ENCODE results near the gene TOLLIP. TPM values are rescaled to one million over a fixed set of nuclear protein-coding genes. Genes with fewer than 3 reads are reported as not detected.

The TOLLIP gene
- polyA plus RNA-seq, 1 donor from 2014 or later = 32.2 TPM

DNA sequence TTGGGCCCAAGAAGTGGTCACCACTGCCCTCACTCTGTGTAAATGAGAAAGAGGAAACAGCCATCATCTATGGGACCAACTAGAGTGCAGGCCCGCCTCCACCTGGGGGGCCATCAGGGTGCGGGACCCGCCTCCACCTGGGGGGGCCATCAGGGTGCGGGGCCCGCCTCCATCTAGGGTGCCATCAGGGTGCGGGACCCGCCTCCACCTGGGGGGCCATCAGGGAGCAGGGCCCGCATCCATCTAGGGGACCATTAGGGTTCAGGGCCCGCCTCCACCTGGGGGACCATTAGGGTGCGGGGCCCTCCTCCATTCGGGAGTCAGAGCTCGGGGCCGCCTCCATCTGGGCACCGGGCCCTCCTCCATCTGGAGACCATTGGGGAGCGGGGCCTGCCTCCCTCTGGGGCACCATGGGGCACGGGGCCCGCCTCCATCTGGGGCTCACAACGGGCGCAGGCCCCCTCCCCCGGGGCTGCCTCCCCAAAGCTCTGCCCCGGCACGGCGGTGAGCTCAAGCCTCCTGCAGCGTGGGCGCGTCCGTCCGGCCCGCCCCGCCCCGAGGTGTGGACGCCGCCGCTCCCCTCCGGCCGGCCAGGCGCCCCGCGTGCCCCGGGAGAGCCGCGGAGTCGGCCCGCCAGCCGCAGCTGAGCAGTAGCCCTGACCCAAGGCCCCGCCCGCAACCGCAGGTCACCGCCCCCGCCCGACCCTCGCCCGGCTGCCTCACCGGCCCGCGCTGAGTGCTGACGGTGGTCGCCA, 512 bp downstream of the TOLLIP start:
- H3K9me3 Mint-ChIP-seq = peaks cover 0 to 7% (median 2%) of the 10 kb centered on the region in 3 donors
- peak overlapping the region; percentile 59 to 92 (median 73) for H3K27ac Mint-ChIP-seq
- peaks cover 21 to 39% (median 36%) of the 10 kb centered on the region in 3 donors for H3K4me1 Mint-ChIP-seq
- H3K4me3 Mint-ChIP-seq = peak overlapping the region; percentile 82 to 87 (median 84)
- peaks cover 2% of the 10 kb centered on the region for H3K36me3 Mint-ChIP-seq
- H3K27me3 Mint-ChIP-seq = no peaks in the 10 kb centered on the region

DNA sequence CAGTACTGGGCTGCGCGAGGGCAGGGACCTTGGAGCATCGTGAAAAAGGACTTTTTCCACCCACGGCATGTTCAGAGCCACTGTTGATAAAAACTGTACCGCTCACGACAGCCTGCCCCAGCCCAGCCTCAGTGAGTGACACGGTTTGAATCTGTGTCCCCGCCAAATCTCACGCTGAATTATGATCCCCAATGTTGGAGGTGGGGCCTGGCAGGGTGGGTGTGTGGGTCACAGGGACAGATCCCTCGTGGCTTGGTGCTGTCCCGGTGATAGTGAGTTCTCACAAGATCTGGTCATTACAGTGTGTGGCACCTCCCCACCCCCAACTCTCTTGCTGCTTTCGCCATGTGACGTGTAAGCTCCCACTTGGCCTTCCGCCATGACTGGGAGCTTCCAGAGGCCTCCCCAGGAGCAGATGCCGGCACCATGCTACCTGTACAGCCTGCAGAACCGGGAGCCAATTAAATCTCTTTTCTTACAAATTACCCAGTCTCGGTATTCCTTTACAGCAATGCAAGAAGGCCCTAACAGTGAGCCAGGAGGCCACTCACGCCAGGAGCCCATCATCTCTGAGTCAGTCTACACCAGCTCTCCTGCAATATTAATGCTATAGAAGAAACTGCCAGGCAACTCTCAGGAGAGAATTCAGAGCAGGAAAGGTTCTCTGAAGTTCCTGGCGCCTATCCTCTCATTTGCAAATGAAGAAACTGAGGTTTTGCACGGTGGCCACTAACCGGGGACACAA, 1.3 kb downstream of the TOLLIP start:
- Mint-ChIP-seq H3K27ac (peak overlapping the region; percentile 59 to 92 (median 73)), H3K9me3 (peaks cover 0 to 7% (median 2%) of the 10 kb centered on the region in 3 donors), H3K4me1 (peaks cover 21 to 42% (median 36%) of the 10 kb centered on the region in 3 donors), H3K36me3 (peaks cover 2% of the 10 kb centered on the region), H3K27me3 (no peaks in the 10 kb centered on the region), H3K4me3 (peak overlapping the region; percentile 71 to 87 (median 84))

DNA sequence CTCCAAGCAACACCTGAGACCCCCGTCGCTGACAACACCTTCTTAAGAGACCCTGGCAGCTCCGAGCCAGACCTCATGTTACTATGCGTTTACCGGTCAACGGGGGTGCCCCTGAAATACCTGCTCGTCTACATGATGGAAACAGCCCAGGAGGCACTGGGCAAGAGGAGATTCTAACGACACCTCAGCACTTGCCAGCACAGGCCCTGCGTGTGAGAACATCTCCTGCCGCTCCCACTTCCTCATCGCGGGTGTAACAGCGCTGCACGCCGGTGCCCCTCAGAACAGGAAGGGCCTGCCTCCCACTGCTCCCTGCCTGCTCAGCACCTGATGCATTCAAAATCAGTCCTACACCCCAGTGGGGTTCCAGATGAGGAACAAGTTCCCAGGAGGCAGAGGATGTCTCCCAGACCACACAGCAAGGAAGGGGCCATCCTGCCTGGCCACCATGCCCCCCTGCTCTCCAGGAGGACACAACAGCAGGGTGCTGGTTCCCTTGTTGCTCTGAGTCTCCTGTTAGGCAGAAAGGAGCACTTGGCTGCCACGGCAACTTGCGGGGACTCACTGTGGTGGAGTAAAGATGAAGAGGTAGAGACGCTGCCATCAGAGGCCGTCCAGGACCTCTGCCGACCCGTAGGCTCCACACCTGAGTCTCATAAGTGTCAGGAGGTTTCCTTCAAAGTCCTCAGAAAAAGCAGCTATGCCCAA, 2.1 kb downstream of the TOLLIP start:
- Mint-ChIP-seq H3K27ac (peak overlapping the region; percentile 39 to 92 (median 47)), H3K9me3 (peaks cover 0 to 4% (median 0%) of the 10 kb centered on the region in 3 donors), H3K27me3 (no peaks in the 10 kb centered on the region), H3K4me3 (peak overlapping the region; percentile 48 to 87 (median 80)), H3K4me1 (peaks cover 21 to 46% (median 36%) of the 10 kb centered on the region in 3 donors), H3K36me3 (peaks cover 2% of the 10 kb centered on the region)

DNA sequence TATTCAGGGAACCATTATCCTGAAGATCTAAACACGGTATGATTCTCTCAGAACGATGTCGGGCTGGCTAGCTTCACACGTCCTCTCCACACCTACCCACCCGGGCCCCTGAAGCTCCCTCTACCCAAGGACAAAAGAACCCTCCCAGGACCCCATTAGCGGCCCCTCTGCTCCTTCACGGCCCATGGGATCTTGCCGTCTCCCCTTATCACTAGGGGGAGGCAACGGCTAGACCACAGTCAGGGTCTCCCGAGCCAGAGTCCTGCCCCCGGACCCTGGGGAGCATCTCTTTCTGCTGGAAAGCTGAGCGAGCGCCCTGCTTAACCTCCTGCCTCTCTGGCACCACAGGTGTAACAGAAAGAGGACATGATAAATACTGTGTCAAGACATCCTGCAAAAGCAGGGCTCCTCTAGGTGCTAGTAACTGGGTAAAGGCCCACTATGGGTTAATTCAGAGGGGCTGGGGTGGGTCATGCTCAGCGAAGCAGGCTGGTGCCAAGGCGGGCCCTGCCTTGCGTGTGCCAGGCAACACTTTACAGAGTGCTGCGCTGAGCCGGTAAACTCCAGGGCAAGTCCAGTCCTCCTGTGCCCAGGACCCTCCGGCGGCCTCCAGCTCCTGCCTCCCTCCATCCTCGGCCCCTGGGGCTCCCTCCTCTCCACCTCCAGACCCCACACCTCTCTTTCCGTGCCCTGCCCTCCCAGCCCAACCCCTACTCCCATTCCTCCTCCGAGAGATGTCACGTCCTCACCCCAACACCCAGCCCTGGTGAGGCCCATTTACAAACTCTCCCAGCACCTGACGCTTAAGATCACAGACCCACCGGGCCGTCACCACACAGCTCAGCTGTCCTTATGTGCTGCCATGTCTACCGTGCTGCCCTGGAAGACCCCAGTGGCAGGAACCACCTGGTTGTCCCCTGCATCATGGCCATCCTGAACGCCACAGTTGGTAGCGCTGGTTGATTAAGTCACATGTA, 3.0 kb downstream of the TOLLIP start:
- H3K4me1 Mint-ChIP-seq = peaks cover 18 to 45% (median 35%) of the 10 kb centered on the region in 3 donors

DNA sequence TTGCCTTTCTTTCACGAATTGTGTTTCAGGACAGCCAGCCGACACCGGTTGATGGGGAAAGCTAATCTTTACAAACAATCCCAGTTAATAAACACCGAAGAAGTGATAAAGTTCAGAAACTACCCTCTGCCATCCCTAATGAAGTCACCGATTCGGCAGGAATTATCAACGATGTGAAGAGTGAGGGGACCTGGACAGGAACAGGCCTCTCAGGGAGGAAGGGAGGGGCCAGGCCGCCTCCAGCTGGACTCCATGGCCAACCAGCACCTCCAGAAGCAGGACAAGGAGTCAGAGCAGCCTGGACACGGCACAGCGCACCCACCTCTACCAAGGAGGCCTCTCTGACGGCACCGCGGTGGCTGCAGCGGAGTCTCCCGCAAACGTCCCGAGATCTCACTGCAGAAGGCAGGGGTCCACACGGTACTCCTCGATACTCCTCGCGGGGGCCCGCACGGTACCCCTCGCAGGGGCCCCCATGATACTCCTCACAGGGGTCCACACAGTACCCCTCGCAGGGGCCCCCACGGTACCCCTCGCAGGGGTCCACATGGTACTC, 3.9 kb downstream of the TOLLIP start:
- Mint-ChIP-seq H3K36me3 (peaks cover 2% of the 10 kb centered on the region), H3K27me3 (no peaks in the 10 kb centered on the region), H3K4me3 (peak overlapping the region in 1 of 4 donors; percentile 85), H3K27ac (peak overlapping the region in 1 of 3 donors; percentile 53), H3K9me3 (no peaks in the 10 kb centered on the region), H3K4me1 (peaks cover 10 to 36% (median 26%) of the 10 kb centered on the region in 3 donors)

More for the DNA sequence above, 3.0 kb downstream of the TOLLIP start:
- H3K4me3 Mint-ChIP-seq = peak overlapping the region; percentile 48 to 85 (median 74)
- peaks cover 2% of the 10 kb centered on the region for H3K36me3 Mint-ChIP-seq
- no peaks in the 10 kb centered on the region for H3K27me3 Mint-ChIP-seq
- peak overlapping the region; percentile 31 to 92 (median 39) for H3K27ac Mint-ChIP-seq
- H3K9me3 Mint-ChIP-seq = no peaks in the 10 kb centered on the region

DNA sequence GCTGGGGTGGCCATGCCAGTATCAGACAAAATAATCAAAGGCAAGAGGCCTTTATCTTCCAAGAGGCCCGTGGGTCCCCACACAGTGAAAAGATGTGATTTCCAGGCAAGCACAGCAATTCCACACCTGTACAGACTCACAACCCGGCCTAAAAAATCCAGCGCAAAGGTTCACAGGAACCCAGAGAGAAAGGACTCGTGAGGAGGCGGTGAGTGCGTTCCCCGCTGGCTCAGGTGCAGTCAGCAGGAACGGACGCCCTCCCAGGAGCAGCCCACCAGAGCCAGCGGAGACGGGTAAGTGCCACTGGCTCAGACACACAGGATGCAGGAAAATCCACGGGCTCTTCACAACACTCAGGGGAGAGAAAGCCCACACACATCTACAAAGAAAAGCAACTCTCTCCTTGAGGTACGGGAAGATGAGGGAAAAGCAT, 4.4 kb downstream of the TOLLIP start:
- Mint-ChIP-seq H3K9me3 (no peaks in the 10 kb centered on the region), H3K36me3 (peaks cover 2% of the 10 kb centered on the region), H3K27ac (peak overlapping the region in 1 of 3 donors; percentile 53), H3K27me3 (no peaks in the 10 kb centered on the region), H3K4me3 (peak overlapping the region in 1 of 4 donors; percentile 50), H3K4me1 (peaks cover 7 to 36% (median 22%) of the 10 kb centered on the region in 3 donors)

DNA sequence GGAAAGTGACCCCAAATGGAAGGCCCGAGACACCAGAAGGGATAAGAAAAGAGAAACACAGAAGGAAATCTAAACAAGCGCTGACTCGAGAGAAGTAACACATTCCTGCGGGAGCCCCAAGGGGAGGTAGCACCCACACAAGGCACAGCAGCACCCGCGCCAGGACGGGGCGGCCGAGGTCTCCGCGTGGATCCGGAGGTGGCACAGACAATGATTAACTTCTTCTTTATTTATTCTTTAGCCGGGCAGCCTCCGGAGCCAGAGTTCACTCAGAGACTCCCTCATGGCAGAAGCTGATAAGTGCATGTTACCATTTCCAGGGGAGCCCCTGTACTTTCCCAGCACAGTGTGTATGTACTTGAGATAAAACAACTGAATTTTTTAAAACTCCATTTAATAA, 5.1 kb downstream of the TOLLIP start:
- Mint-ChIP-seq H3K4me3 (no peak overlapping the region), H3K36me3 (peaks cover 2% of the 10 kb centered on the region), H3K9me3 (no peaks in the 10 kb centered on the region), H3K27ac (peak overlapping the region in 2 of 3 donors; percentile 11 to 64), H3K4me1 (peaks cover 7 to 38% (median 22%) of the 10 kb centered on the region in 3 donors), H3K27me3 (no peaks in the 10 kb centered on the region)

DNA sequence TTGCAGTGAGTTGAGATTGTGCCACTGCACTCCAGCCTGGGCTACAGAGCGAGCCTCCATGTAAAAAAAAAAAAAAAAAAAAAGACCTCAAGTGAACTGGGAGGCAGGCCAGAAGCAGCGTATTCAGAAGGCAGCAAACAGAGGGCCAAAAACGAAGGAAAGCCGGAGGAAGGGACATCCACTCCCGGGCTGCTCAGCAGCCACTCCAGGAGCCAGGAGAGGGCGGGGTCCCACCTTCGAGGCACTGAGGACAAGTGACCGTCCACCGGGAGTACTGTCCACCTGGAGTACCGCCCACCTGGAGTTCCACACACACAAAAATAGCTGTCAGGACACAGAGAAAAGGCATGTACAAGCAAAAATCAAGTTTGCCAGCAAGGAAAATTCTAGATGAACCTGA, 5.5 kb downstream of the TOLLIP start:
- no peaks in the 10 kb centered on the region for H3K27me3 Mint-ChIP-seq
- peak overlapping the region in 2 of 3 donors; percentile 11 to 64 for H3K27ac Mint-ChIP-seq
- no peaks in the 10 kb centered on the region for H3K9me3 Mint-ChIP-seq
- peaks cover 2% of the 10 kb centered on the region for H3K36me3 Mint-ChIP-seq
- peaks cover 7 to 39% (median 22%) of the 10 kb centered on the region in 3 donors for H3K4me1 Mint-ChIP-seq
- no peak overlapping the region for H3K4me3 Mint-ChIP-seq

DNA sequence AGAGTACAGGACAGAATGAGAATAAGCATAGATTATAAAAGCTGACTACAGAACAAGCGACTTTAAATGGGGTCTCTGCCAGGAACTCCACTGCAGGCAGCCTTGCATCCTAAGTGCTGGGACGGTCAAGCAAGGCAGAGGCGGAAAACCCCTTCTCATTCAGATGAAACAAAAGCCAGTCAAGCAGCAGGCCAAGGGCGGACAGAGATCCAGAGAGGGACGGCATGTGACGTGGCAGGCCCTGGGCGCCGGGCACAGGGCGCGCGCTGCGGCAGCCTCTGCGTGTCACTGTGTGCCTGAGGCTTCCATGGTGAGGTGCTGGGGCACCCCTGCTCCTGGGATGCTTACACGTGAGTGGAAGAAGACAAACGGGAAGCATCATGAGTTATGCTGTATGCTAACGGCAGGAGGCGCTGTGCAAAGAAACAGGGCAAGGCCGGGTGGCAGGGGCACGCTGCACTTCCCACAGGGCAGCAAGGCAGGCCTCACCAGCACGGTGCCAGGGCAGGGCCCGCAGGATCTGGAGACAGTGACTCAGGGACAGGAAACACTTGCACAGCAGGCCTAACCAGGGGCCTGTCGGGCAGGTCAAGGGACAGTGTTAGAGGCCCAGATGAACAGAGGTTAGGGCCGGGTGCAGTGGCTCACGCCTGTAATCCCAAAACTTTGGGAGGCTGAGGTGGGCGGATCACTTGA, 6.2 kb downstream of the TOLLIP start:
- H3K9me3 Mint-ChIP-seq = no peaks in the 10 kb centered on the region
- peak overlapping the region in 2 of 3 donors; percentile 57 to 64 for H3K27ac Mint-ChIP-seq
- H3K4me1 Mint-ChIP-seq = peaks cover 7 to 36% (median 21%) of the 10 kb centered on the region in 3 donors
- no peak overlapping the region for H3K4me3 Mint-ChIP-seq
- H3K36me3 Mint-ChIP-seq = peaks cover 2% of the 10 kb centered on the region
- no peaks in the 10 kb centered on the region for H3K27me3 Mint-ChIP-seq

DNA sequence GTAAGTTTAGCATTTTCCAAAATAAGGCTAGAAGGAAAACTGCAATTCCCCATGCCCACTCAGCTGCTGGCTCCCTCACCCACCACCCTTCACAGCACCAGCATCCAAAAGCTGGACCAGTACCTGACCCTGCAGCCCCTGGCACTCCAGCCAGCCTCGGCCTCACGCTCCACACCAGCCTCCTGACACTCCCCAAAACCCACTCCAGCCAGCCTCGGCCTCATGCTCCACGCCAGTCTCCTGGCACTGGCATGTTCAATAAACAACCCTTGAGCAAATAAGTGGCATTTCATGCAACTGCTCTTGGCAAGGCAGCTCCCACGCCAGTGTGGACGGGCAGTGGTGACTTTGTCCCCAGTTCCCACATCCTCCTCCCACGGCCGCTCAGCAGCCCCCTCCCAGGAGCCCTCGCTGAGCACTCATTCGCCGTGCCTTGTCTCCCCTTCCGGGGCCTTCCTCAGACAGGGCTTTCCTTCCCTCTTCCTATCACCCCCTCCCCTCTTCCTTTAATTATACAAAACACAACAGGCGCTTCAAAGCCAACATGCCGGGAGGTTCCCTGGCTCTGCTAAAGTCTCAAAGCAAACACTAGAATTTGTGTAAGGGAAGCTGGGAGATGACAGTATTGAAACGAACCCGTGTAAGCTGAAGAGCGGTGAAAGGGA, 6.8 kb downstream of the TOLLIP start:
- H3K4me1 Mint-ChIP-seq = peaks cover 7 to 32% (median 14%) of the 10 kb centered on the region in 3 donors

DNA sequence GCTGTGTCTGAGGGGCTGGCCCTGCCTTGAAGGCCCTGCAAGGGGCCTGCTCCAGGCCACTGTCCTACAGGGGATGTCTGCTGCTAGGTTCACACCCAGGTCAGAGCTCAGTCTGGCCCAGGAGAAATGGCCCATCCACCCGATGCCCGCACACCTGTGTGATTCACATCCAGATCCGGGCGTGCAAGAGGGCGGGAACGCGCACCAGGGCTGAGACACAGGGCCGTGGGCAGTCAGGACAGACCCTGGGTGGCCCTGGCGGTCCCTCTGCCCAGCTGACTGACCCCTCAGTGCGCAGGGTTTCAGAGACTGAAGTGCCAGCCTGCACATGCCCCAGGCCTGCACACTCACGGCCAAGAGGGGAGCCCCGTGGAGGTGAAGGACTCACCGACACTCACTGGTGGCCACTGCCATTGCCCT, 7.4 kb downstream of the TOLLIP start:
- H3K9me3 Mint-ChIP-seq = no peaks in the 10 kb centered on the region
- H3K4me3 Mint-ChIP-seq = peak overlapping the region in 2 of 4 donors; percentile 14 to 60
- peaks cover 2% of the 10 kb centered on the region for H3K36me3 Mint-ChIP-seq
- no peaks in the 10 kb centered on the region for H3K27me3 Mint-ChIP-seq
- peaks cover 3 to 28% (median 10%) of the 10 kb centered on the region in 3 donors for H3K4me1 Mint-ChIP-seq
- peak overlapping the region in 1 of 3 donors; percentile 35 for H3K27ac Mint-ChIP-seq

More for the DNA sequence above, 6.8 kb downstream of the TOLLIP start:
- Mint-ChIP-seq H3K4me3 (peak overlapping the region in 1 of 4 donors; percentile 60), H3K36me3 (peaks cover 2% of the 10 kb centered on the region), H3K27me3 (no peaks in the 10 kb centered on the region), H3K9me3 (no peaks in the 10 kb centered on the region), H3K27ac (peak overlapping the region in 1 of 3 donors; percentile 57)

DNA sequence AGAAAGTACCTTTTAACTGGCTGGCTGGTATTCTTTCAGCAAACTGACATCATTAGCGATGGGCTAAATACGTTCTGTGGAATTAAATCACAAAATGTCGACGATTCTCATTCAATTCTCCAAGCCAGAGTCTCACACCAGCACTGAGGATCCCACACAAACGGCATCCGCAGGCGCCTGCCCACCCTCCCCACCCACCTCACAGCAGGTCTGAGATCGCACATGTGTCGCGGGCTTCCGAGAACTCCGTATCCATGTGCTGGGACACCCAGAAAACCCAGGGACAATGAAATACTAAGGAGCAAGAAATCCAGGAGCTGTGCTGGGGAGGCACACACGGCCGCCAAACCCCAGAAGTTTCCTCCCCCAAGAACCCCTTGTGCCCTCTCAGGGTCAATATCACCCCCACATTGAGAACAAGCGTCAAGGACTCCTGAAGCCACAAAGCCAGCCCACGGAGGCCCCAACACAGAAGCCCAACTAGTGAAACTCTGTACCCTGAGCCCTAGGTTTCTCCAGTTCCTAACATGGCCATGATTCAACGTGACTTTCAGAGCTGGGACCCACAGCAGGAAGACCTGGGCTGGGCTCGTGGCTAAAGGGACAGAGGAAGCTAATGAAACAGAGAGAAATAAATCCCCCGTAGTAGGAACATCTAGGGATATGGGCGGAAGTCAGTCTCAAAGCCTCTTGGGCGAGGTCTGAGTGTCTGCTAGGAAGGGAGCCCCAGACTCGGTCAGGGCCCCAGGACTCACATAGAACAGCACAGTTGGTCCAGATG, 8.0 kb downstream of the TOLLIP start:
- Mint-ChIP-seq H3K27ac (peak overlapping the region in 1 of 3 donors; percentile 35), H3K27me3 (no peaks in the 10 kb centered on the region)

More for the DNA sequence above, 8.0 kb downstream of the TOLLIP start:
- Mint-ChIP-seq H3K9me3 (no peaks in the 10 kb centered on the region), H3K4me1 (peaks cover 0 to 24% (median 5%) of the 10 kb centered on the region in 3 donors), H3K36me3 (peaks cover 2% of the 10 kb centered on the region), H3K4me3 (peak overlapping the region in 1 of 4 donors; percentile 14)

All from IgD-negative memory B cell (primary cell).